Smooth muscle cell of the brain vasculature (primary cell): Measurements from ENCODE around the gene TRAPPC13.
"Not testable (repeated sequence)": the region's sequence is repeated elsewhere in the genome, so short reads cannot be mapped to it uniquely, and the experiment has no call there.

Experiments
- DNase-seq: peaks from one replicate; pipeline ENCODE4 v3.0.0-alpha.2; 2012; ENCODE audit warnings: low read depth, low spot score

The TRAPPC13 gene

DNA sequence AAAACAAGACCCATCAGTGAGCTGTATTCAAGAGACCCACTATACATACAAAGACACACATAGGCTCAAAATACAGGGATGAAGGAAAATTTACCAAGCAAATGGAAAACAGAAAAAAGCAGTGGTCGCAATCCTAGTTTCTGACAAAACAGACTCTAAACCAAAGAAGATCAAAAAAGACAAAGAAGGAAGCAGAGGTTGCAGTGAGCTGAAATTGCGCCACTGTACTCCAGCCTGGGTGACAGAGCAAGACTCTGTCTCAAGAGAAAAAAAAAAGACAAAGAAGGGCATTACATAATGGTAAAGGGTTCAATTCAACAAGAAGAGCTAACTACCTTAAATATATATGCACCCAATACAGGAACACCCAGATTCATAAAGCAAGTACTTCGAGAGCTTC, 51.2 kb downstream of the TRAPPC13 start:
- not testable (repeated sequence) for DNase-seq

DNA sequence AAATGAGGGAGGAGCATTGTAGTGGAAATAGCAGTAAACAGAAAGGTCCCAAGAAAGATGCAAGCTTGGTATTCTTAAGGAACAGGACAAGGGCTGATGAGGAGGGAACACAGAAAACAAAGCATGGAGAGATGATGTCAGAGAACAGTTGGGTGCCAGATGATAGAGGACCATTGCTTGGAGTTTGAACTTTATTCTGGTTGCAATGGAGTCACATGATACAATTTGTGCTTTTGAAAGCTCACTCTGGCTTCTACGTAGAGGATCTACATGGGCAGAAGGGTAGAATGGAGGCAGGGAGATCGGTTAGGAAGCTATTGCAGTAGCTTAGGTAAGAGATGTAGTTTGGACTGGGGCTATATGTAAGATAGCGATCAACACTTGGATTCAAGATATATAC, 57.3 kb downstream of the TRAPPC13 start:
- DNase-seq = no peak

DNA sequence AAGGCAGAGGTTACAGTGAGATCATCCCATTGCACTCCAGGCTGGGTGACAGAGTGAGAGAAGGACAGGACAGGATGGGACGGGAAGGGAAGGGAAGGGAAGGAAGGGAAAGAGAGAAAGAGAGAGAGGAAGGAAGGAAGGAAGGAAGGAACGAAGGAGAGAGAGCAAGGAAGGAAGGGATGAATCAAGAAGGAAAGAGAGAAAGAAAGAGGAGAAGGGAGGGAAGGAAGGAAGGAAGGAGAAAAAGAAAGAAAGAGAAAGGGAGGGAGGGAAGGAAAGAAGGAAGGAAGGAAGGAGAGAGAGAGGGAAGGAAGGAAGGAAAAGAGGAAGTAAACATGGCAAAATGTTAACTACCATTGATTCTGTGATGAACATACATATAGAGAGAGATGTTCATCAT, 68.3 kb downstream of the TRAPPC13 start:
- DNase-seq = no peak

DNA sequence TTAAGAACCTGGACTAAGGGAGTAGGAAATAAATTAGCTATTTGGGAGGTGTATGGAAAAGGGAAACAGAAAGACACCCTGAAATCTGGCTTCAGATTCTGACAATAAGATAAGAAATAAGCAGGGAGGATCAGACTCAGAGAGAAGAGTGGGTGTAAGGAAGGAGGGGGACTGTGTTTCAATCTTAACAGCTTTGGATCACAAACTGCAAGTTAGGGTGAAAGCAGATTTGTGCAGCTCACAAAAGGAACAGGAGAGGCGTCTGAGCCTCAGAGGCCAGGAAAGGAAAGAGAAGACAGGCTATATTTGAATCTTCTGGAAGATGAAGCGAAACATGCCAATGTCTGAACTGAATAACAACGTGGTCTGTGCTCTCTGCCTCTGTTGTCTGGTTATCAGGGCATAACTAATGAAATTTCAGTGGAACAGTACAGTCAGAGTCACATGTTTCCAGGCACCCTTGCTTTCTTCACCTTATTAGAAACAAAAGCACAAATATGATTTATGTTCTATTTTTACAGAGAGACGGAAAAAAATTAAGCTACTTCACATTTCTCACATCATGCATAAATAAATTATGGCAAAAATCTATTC, 70.4 kb downstream of the TRAPPC13 start:
- DNase-seq = no peak

DNA sequence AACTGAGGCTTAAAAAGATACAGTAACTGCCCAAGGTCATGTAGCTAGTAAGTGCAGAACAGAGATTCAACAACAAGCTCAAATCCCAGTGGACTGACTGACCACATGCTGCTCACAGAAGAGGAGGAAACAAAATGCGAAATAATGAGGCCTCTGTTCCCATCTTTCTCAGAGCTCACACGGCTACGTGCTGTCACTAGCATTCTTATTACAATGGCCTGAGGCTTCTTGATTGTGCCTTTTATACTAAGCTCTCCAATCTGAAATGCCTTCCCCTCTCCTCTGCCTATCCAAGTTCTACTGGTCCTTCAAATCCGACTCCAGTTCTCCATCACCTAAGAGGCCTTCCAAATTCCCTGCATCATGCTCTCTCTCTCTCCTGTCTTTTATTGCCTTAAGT, 71.1 kb downstream of the TRAPPC13 start:
- no peak for DNase-seq

DNA sequence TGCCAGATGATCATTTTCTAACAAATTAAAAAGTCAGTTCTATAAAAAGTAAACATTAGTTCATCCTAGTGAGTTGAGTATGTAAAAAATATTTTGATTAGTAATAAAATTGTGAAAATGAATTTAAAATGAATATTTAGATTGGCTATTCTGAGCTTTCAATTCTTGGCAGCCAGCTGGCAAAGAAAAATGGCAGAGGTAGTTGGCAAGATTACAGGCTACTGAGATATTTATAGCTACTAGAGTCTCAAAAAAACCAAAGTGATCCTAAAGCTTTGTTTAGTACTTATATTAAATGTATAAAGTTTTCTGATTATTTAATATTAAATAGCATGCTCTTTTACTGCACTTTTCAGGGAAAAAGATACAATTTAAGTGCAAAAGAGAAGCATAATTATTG, 72.1 kb downstream of the TRAPPC13 start:
- no peak for DNase-seq

DNA sequence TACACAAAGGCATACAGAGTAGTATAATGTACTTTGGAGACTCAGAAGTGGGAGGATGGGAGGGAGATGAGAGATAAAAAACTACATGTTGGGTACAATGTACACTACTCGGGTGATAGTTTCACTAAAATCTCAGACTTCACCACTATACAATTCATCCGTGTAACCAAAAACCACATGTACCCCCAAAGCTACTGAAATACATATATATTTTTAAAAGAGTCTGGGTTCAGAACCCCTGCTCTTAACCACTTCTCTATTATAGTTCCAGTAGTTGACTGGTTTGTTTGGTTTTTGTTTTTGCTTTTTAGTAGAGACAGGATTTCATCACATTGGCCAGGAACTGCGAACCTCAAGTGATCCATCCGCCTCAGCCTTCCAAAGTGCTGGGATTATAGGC, 74.5 kb downstream of the TRAPPC13 start:
- DNase-seq = no peak

DNA sequence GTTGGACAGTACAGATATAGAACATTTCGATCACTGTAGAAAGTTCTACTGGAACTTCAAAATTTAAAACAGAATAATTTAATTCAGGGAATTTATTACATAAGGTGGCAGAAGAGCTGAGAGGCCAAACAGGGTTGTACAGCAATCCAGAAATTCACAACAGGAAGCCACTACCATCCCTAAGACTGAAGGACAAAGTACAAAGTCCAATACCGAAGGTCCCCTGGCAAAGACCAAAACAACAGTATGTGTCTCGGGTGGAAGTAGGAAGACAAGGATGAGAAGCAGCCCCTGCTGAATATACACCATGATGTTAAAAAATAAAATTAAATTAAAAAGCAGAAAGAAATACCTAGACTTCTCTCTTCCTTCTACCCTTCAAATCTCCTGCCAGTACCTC, 77.2 kb downstream of the TRAPPC13 start:
- no peak for DNase-seq

DNA sequence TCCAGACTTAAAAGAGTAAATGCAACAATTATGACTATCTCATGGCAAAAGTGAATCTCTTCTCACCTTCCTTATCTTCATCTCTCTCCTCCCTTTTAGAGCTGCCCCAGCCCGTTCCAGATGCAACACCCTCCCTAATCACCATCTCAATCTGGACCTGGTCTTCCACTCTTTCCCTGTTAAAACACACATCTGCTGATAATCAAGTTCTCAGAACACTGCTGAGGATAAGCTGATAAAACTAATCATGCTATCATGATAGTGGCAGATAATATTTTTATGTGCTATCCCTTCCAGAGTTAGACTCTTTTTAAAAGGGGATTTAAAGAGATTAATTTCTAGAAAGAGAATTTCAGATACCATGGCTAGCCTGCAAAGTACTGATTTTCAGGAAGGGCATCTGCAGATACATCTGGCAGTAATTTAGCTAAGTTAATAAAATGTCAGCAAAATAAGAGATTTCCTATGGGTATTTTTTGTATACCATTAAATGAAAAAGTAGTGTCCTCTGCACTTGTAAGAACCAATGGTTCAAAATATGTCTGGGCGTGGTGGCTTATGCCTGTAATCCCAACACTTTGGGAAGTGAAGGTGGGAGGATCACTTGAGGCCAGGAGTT, 79.9 kb downstream of the TRAPPC13 start:
- DNase-seq = no peak

DNA sequence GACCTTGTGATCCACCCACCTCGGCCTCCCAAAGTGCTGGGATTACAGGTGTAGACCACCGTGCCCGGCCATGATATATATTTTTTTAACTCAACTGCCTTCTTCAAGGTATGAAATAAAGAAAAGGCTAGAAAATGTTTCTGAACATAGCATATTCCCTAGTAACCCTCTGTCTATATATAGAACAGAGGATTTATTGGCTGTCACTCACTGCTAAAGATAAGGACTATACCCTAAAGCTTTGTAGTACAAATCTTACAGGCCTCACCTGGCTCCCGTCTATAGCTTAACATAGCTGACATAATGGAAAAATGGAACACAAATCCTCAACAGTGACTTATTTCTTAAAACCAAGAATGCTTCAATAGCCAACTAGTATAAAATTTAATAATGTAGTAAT, 82.8 kb downstream of the TRAPPC13 start:
- DNase-seq = no peak

DNA sequence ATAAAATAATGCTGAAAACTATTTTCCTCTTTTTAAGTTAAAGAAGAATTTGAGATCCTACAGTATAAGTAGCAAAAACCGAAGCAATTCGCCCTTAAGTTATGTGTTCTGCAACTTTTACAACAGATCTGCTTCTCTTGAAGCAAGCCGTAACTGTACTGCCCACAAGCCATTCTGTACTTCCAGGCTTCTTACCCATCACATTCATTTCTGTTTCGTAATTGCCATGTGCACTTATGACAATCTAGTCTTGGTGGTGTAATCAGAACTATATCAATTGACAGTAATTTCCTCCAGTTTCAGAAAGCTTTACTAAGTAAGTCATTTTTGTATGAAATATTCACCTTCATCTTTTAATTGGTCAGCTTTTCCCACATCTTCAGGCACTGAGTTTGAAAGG, 83.3 kb downstream of the TRAPPC13 start:
- no peak for DNase-seq
